Measurements from ENCODE around the gene ENTHD1.

ENTHD1 gene

GRCh38 chr22:39703928-39704639 is 189.5 kb downstream of the ENTHD1 start:
- no peak overlapping the region for H3K4me2 ChIP-seq (ENCODE audit: low read depth, low read length, poor library complexity, severe bottlenecking)
- no peak overlapping the region for H3K27ac ChIP-seq (ENCODE audit: low read depth, low read length)

GRCh38 chr22:39703091-39703490 is 190.5 kb downstream of the ENTHD1 start:
- no peaks in the 10 kb centered on the region for H3K27me3 ChIP-seq (ENCODE audit: low read length)
- no peak overlapping the region for H3K4me3 ChIP-seq (ENCODE audit: insufficient read depth, low read length, poor library complexity, severe bottlenecking)

More at GRCh38 chr22:39703928-39704639, 189.5 kb downstream of the ENTHD1 start:
- no peak overlapping the region for H3K4me3 ChIP-seq (ENCODE audit: insufficient read depth, low read length, poor library complexity, severe bottlenecking)
- H3K27me3 ChIP-seq (ENCODE audit: low read length), result no peaks in the 10 kb centered on the region
- no peak overlapping the region for H2AFZ ChIP-seq (ENCODE audit: low read depth, low read length, severe bottlenecking)
- no peaks in the 10 kb centered on the region for H3F3A ChIP-seq (ENCODE audit: insufficient read depth)
- no peaks in the 10 kb centered on the region for H3K36me3 ChIP-seq (ENCODE audit: low read length)
- H3K9ac ChIP-seq (ENCODE audit: low read length), result no peak overlapping the region
- no peaks in the 10 kb centered on the region for H3K79me2 ChIP-seq (ENCODE audit: insufficient read depth, low read length)
- H3K9me2 ChIP-seq (replicated peaks; ENCODE audit: insufficient read depth, low read length), result no peaks in the 10 kb centered on the region
- TF ChIP-seq EZH2phosphoT487 (conservative IDR thresholded peaks at IDR 0.05; ENCODE audit: low read length) (no peak), CTCF (IDR thresholded peaks at IDR 0.05; ENCODE audit: insufficient read depth, low read length, poor library complexity, severe bottlenecking) (no peak)
- H3K9me3 ChIP-seq (ENCODE audit: insufficient read depth, low read length), result no peaks in the 10 kb centered on the region
- no peaks in the 10 kb centered on the region for H4K20me1 ChIP-seq (ENCODE audit: low read depth, low read length)

GRCh38 chr22:39700565-39700964 is 193.0 kb downstream of the ENTHD1 start:
- TF ChIP-seq EZH2phosphoT487 (conservative IDR thresholded peaks at IDR 0.05; ENCODE audit: low read length) (no peak), CTCF (IDR thresholded peaks at IDR 0.05; ENCODE audit: insufficient read depth, low read length, poor library complexity, severe bottlenecking) (no peak)
- no peaks in the 10 kb centered on the region for H4K20me1 ChIP-seq (ENCODE audit: low read depth, low read length)
- H3K9me3 ChIP-seq (ENCODE audit: insufficient read depth, low read length), result no peaks in the 10 kb centered on the region
- no peak overlapping the region for H2AFZ ChIP-seq (ENCODE audit: low read depth, low read length, severe bottlenecking)
- H3K36me3 ChIP-seq (ENCODE audit: low read length), result no peaks in the 10 kb centered on the region
- no peaks in the 10 kb centered on the region for H3K27me3 ChIP-seq (ENCODE audit: low read length)
- no peak overlapping the region for H3K4me2 ChIP-seq (ENCODE audit: low read depth, low read length, poor library complexity, severe bottlenecking)
- H3K79me2 ChIP-seq (ENCODE audit: insufficient read depth, low read length), result no peaks in the 10 kb centered on the region
- H3K9me2 ChIP-seq (replicated peaks; ENCODE audit: insufficient read depth, low read length), result no peaks in the 10 kb centered on the region
- no peak overlapping the region for H3K9ac ChIP-seq (ENCODE audit: low read length)
- no peak overlapping the region for H3K27ac ChIP-seq (ENCODE audit: low read depth, low read length)
- no peaks in the 10 kb centered on the region for H3F3A ChIP-seq (ENCODE audit: insufficient read depth)
- no peak overlapping the region for H3K4me3 ChIP-seq (ENCODE audit: insufficient read depth, low read length, poor library complexity, severe bottlenecking)

More at GRCh38 chr22:39703091-39703490, 190.5 kb downstream of the ENTHD1 start:
- TF ChIP-seq EZH2phosphoT487 (conservative IDR thresholded peaks at IDR 0.05; ENCODE audit: low read length) (no peak), CTCF (IDR thresholded peaks at IDR 0.05; ENCODE audit: insufficient read depth, low read length, poor library complexity, severe bottlenecking) (no peak)
- H4K20me1 ChIP-seq (ENCODE audit: low read depth, low read length), result no peaks in the 10 kb centered on the region
- no peaks in the 10 kb centered on the region for H3K9me2 ChIP-seq (replicated peaks; ENCODE audit: insufficient read depth, low read length)
- H3F3A ChIP-seq (ENCODE audit: insufficient read depth), result no peaks in the 10 kb centered on the region
- no peak overlapping the region for H3K4me2 ChIP-seq (ENCODE audit: low read depth, low read length, poor library complexity, severe bottlenecking)
- no peak overlapping the region for H3K9ac ChIP-seq (ENCODE audit: low read length)
- no peak overlapping the region for H3K27ac ChIP-seq (ENCODE audit: low read depth, low read length)
- H3K36me3 ChIP-seq (ENCODE audit: low read length), result no peaks in the 10 kb centered on the region
- H3K9me3 ChIP-seq (ENCODE audit: insufficient read depth, low read length), result no peaks in the 10 kb centered on the region
- H3K79me2 ChIP-seq (ENCODE audit: insufficient read depth, low read length), result no peaks in the 10 kb centered on the region
- no peak overlapping the region for H2AFZ ChIP-seq (ENCODE audit: low read depth, low read length, severe bottlenecking)

Data from SU-DHL-6 (cell line).